Panc1 (cell line): Measurements from ENCODE around the gene GRID2IP. TPM values are rescaled to one million over a fixed set of nuclear protein-coding genes. Genes with fewer than 3 reads are reported as not detected.
A peak's percentile ranks its signal among the peaks of the same experiment; 100 is the strongest.

Experiments used
- ATAC-seq: fragments of 200-7000 bp; cut with Tn5 transposase; 2 replicates; pipeline ENCODE4 v1.9.1; 2020; ENCODE audit warnings: mild to moderate bottlenecking, moderate library complexity
- BruUV-seq: library from RNA; stranded (reverse); fragments of 400-500 nt; replicated peaks from 2 replicates; lab custom pipeline; 2021; lab: Mats Ljungman, UMichigan
- CTCF ChIA-PET: fragments of 300-600 bp; sonication (Branson Sonifier 250); formaldehyde crosslinking; loops from one replicate; lab custom pipeline; 2022; ENCODE audit warnings: antibody characterized with exemption; lab: Charles Lee
- POLR2A ChIA-PET: fragments of 300-600 bp; sonication (Branson Sonifier 250); formaldehyde crosslinking; loops from one replicate; lab custom pipeline; 2022; ENCODE audit warnings: antibody characterized with exemption; lab: Charles Lee
- DNase-seq: peaks from one replicate; pipeline ENCODE4 v3.0.0-alpha.2; 2010; ENCODE audit warnings: low read depth, low spot score
- H3K27ac ChIP-seq: 2 replicates; pipeline ENCODE4 v1.5.1; 2011; ENCODE audit warnings: mild to moderate bottlenecking, low read length, inconsistent platforms
- H3K27me3 ChIP-seq: fragments of 200-500 bp; sonication (Bioruptor generic); 2 replicates; pipeline ENCODE4 v1.6.0; 2014; ENCODE audit warnings: low read length, inconsistent platforms; ENCODE audit not compliant: control insufficient read depth, insufficient read depth
- H3K36me3 ChIP-seq: fragments of 200-500 bp; sonication (Bioruptor generic); 2 replicates; pipeline ENCODE4 v1.5.1; 2014; ENCODE audit warnings: inconsistent platforms, mild to moderate bottlenecking, low read length, moderate library complexity; ENCODE audit not compliant: control insufficient read depth, insufficient read depth
- H3K4me1 ChIP-seq: 2 replicates; pipeline ENCODE4 v1.5.1; 2011; ENCODE audit warnings: inconsistent platforms, mild to moderate bottlenecking, low read length, moderate library complexity; ENCODE audit not compliant: control insufficient read depth, insufficient read depth
- H3K4me3 ChIP-seq, 2 experiments: 2 replicates each; pipeline ENCODE4 v1.5.1; 2011 to 2012; ENCODE audit warnings: low read depth in 2 of 2, low read length in 2 of 2, mild to moderate bottlenecking in 2 of 2, inconsistent platforms in 1 of 2, moderate library complexity in 1 of 2
- H3K9me3 ChIP-seq: fragments of 200-500 bp; sonication (Bioruptor generic); 2 replicates; pipeline ENCODE4 v1.5.1; 2014; ENCODE audit warnings: low read depth, mild to moderate bottlenecking, inconsistent platforms, low read length, moderate library complexity; ENCODE audit not compliant: control insufficient read depth, insufficient read depth
- CTCF ChIP-seq: fragments of 450-650 bp; IDR thresholded peaks from 2 replicates; pipeline ENCODE4 v1.5.1; 2017; ENCODE audit warnings: mild to moderate bottlenecking
- POLR2AphosphoS5 ChIP-seq: IDR thresholded peaks from 2 replicates; pipeline ENCODE4 v1.6.1; 2012; ENCODE audit warnings: mild to moderate bottlenecking, low read depth, low read length, moderate library complexity
- REST ChIP-seq, 2 experiments: IDR thresholded peaks; 2 replicates each; pipeline ENCODE4 v1.6.1; 2011 to 2012; ENCODE audit warnings: low read depth in 2 of 2, control low read depth in 1 of 2, low read length in 1 of 2, mild to moderate bottlenecking in 1 of 2, moderate library complexity in 1 of 2; ENCODE audit not compliant: insufficient read depth in 1 of 2
- SIN3A ChIP-seq: IDR thresholded peaks from 2 replicates; pipeline ENCODE4 v1.6.1; 2012; ENCODE audit warnings: low read depth, mild to moderate bottlenecking, low read length, moderate library complexity, borderline replicate concordance; ENCODE audit not compliant: insufficient read depth
- TCF7L2 ChIP-seq: IDR thresholded peaks from 2 replicates; pipeline ENCODE4 v1.6.1; 2011; ENCODE audit warnings: mild to moderate bottlenecking, low read depth, low read length, inconsistent platforms
- in situ Hi-C: cut with HindIII; loops from 2 replicates; pipeline ENCODE4 v1.10.0; 2016; ENCODE audit warnings: low sequenced_read_pairs, low pct_unique_long_range_greater_than_20kb
- intact Hi-C: fragments of 100-400 bp; cut with micrococcal nuclease; formaldehyde crosslinking; loops from one replicate; pipeline ENCODE4 v1.10.0; 2022; ENCODE audit not compliant: unreplicated experiment
- total RNA-seq: library from RNA; stranded (reverse); gene quantifications from one replicate; pipeline ENCODE4 v1.2.1, GENCODE V29; 2021; ENCODE audit not compliant: unreplicated experiment

The GRID2IP gene
- total RNA-seq, 1 experiment from 2014 or later = 0.13 TPM

- Histone ChIP-seq H3K36me3 (no peaks in the 10 kb centered on the region), H3K27ac (no peak overlapping the region), H3K4me3 (no peak overlapping the region), H3K9me3 (no peaks in the 10 kb centered on the region), H3K4me1 (no peaks in the 10 kb centered on the region), H3K27me3 (no peaks in the 10 kb centered on the region)
- ChIA-PET POLR2A (no interaction called here), CTCF (no interaction called here)
- ATAC-seq (0 out of 2 replicates have a peak, but pooled peaks have one; percentile 17), DNase-seq (no peak)
- in situ Hi-C loops (no loop called here), intact Hi-C loops (no loop called here)
- no TSS peak for BruUV-seq
- TF ChIP-seq POLR2AphosphoS5 (no peak), TCF7L2 (no peak), REST (IDR thresholded peaks at IDR 0.05; ENCODE audit: insufficient read depth in 1 of 2, low read depth in 2 of 2, low read length in 1 of 2) (no peak), SIN3A (no peak), CTCF (no peak)
These were observed 54.2 kb downstream of the GRID2IP start for GRCh38 chr7:6496842-6497636.

GRCh38 chr7:6495597-6496262 is 55.5 kb downstream of the GRID2IP start:
- no peak overlapping the region for H3K4me3 ChIP-seq
- ChIA-PET CTCF (interaction anchor here (0.6 kb wide), 1 partner anchor 63 kb away, joined by 6 read pairs; no protein-coding TSS in a partner anchor), POLR2A (interaction anchor here (0.6 kb wide), 1 partner anchor 18 kb away, joined by 4 read pairs; no protein-coding TSS in a partner anchor)
- H3K9me3 ChIP-seq = no peaks in the 10 kb centered on the region
- no TSS peak for BruUV-seq
- ATAC-seq (no peak), DNase-seq (no peak)
- in situ Hi-C loops = no loop called here
- H3K36me3 ChIP-seq = no peaks in the 10 kb centered on the region
- no peak overlapping the region for H3K27ac ChIP-seq
- H3K4me1 ChIP-seq = no peaks in the 10 kb centered on the region
- H3K27me3 ChIP-seq = no peaks in the 10 kb centered on the region
- intact Hi-C loops = no loop called here
- TF ChIP-seq POLR2AphosphoS5 (no peak), CTCF (no peak), REST (IDR thresholded peaks at IDR 0.05; ENCODE audit: insufficient read depth in 1 of 2, low read depth in 2 of 2, low read length in 1 of 2) (no peak), TCF7L2 (no peak), SIN3A (no peak)
